Prostate gland (tissue), 2 donors: Measurements from ENCODE around the gene AP3D1.

Experiments used
- POLR2A ChIP-seq: fragments of 450-650 bp; IDR thresholded peaks from one replicate; pipeline ENCODE4 v1.6.1; 2016; ENCODE audit warnings: antibody characterized with exemption, mild to moderate bottlenecking
- TF ChIP-seq, protein P1 (sequence below), 4 experiments: fragments of 200-600 bp in 2 of 4; fragments of 450-650 bp in 2 of 4; sonication (generic) in 2 of 4; IDR thresholded peaks; 1 replicate in 3 of 4; 2 replicates in 1 of 4; pipeline ENCODE4 v1.5.1; 2016 to 2019; ENCODE audit warnings: antibody characterized with exemption in 4 of 4, mild to moderate bottlenecking in 2 of 4, moderate library complexity in 2 of 4

DNA sequence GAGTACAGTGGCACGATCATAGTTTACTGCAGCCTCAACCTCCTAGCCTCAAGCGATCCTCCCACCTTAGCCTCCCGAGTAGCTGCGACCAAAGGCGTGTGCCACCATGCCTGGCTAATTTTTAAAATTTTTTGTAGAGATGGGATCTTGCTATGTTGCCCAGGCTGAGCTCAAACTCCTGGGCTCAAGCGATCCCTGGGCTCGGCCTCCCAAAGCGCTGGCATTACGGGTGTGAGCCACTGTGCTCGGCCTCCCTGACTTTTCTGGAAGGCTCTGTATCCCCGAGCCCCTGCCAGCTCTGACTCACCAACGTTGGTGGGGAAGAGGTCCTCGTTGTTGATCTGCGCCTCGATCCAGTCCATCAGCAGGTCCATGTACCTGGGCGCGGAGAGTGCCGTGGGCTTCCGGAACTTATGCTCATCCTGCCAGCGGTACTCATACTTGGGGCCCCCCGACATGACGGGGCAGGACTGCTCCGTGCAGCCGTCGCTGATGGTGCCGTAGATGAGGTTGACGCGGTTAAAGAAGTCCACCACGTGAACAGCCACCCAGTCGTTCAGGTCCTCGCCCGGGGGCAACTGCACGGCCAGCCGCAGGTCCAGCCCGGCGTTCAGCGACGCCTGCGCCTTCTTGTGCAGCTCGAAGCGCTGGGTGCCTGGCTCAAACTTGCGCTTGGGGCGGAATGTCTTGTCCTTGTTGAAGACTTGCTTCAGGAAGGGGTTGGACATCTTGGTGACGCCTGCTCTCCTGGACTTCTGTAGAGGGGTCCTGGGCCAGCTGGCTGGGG is 73.3 kb downstream of the AP3D1 start:
- TF ChIP-seq, protein P1, sequence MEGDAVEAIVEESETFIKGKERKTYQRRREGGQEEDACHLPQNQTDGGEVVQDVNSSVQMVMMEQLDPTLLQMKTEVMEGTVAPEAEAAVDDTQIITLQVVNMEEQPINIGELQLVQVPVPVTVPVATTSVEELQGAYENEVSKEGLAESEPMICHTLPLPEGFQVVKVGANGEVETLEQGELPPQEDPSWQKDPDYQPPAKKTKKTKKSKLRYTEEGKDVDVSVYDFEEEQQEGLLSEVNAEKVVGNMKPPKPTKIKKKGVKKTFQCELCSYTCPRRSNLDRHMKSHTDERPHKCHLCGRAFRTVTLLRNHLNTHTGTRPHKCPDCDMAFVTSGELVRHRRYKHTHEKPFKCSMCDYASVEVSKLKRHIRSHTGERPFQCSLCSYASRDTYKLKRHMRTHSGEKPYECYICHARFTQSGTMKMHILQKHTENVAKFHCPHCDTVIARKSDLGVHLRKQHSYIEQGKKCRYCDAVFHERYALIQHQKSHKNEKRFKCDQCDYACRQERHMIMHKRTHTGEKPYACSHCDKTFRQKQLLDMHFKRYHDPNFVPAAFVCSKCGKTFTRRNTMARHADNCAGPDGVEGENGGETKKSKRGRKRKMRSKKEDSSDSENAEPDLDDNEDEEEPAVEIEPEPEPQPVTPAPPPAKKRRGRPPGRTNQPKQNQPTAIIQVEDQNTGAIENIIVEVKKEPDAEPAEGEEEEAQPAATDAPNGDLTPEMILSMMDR (IDR thresholded peaks at IDR 0.05) = no peak
- no peak for TF ChIP-seq POLR2A
